NT2/D1 (cell line): Measurements from ENCODE around the gene APOM.

Experiments
- DNase-seq: peaks from one replicate; pipeline ENCODE4 v3.0.0-alpha.2; 2011; ENCODE audit warnings: low read depth, low spot score
- H3K27me3 ChIP-seq: 2 replicates; pipeline ENCODE4 v1.6.0; 2011; ENCODE audit warnings: mild to moderate bottlenecking; ENCODE audit not compliant: insufficient read length, insufficient read depth
- H3K36me3 ChIP-seq: 2 replicates; pipeline ENCODE4 v1.6.1; 2011; ENCODE audit warnings: mild to moderate bottlenecking, low read length, mixed read lengths; ENCODE audit not compliant: insufficient read depth, insufficient read length
- H3K4me1 ChIP-seq: 2 replicates; pipeline ENCODE4 v1.5.1; 2011; ENCODE audit not compliant: insufficient read depth, insufficient read length
- H3K4me3 ChIP-seq: 2 replicates; pipeline ENCODE4 v1.5.1; 2011; ENCODE audit warnings: low read depth; ENCODE audit not compliant: insufficient read length
- H3K9ac ChIP-seq: 2 replicates; pipeline ENCODE4 v1.6.0; 2011; ENCODE audit warnings: low read depth; ENCODE audit not compliant: insufficient read length
- H3K9me3 ChIP-seq: 2 replicates; pipeline ENCODE4 v1.5.1; 2011; ENCODE audit warnings: mild to moderate bottlenecking, low read length; ENCODE audit not compliant: insufficient read depth
- SUZ12 ChIP-seq: IDR thresholded peaks from 2 replicates; pipeline ENCODE4 v1.6.1; 2011; ENCODE audit not compliant: insufficient read length, insufficient read depth; ENCODE audit errors: extremely low read depth
- YY1 ChIP-seq: IDR thresholded peaks from 2 replicates; pipeline ENCODE4 v1.6.1; 2011; ENCODE audit not compliant: insufficient read length, insufficient read depth
- ZNF274 ChIP-seq: IDR thresholded peaks from 2 replicates; pipeline ENCODE4 v1.6.1; 2011; ENCODE audit warnings: mild to moderate bottlenecking, low read depth, low read length

The APOM gene

GRCh38 chr6:31683591-31683990, 27.9 kb downstream of the APOM start:
- H3K9ac ChIP-seq: no peak overlapping the region
- no peak for TF ChIP-seq SUZ12
- TF ChIP-seq YY1: no peak
- H3K4me3 ChIP-seq: no peak overlapping the region

GRCh38 chr6:31686483-31686882, 30.8 kb downstream of the APOM start:
- H3K4me1 ChIP-seq: peaks cover 16% of the 10 kb centered on the region
- TF ChIP-seq ZNF274: no peak
- TF ChIP-seq YY1: no peak
- no peak for TF ChIP-seq SUZ12
- no peaks in the 10 kb centered on the region for H3K27me3 ChIP-seq
- no peaks in the 10 kb centered on the region for H3K9me3 ChIP-seq
- H3K9ac ChIP-seq: no peak overlapping the region
- peaks cover 69% of the 10 kb centered on the region for H3K36me3 ChIP-seq
- DNase-seq: no peak
- H3K4me3 ChIP-seq: no peak overlapping the region

More at GRCh38 chr6:31683591-31683990, 27.9 kb downstream of the APOM start:
- Histone ChIP-seq H3K4me1 (peaks cover 9% of the 10 kb centered on the region), H3K36me3 (peaks cover 48% of the 10 kb centered on the region), H3K9me3 (no peaks in the 10 kb centered on the region), H3K27me3 (no peaks in the 10 kb centered on the region)
- DNase-seq: no peak

- TF ChIP-seq YY1 (no peak), SUZ12 (no peak), ZNF274 (no peak)
- Histone ChIP-seq H3K4me1 (peaks cover 16% of the 10 kb centered on the region), H3K9ac (no peak overlapping the region), H3K9me3 (no peaks in the 10 kb centered on the region), H3K4me3 (no peak overlapping the region), H3K36me3 (peaks cover 74% of the 10 kb centered on the region), H3K27me3 (no peaks in the 10 kb centered on the region)
- no peak for DNase-seq
Observed at GRCh38 chr6:31687321-31687720, 31.6 kb downstream of the APOM start.

GRCh38 chr6:31687860-31688693, 32.4 kb downstream of the APOM start:
- Histone ChIP-seq H3K9ac (no peak overlapping the region), H3K4me3 (no peak overlapping the region), H3K9me3 (no peaks in the 10 kb centered on the region), H3K27me3 (no peaks in the 10 kb centered on the region), H3K4me1 (peaks cover 16% of the 10 kb centered on the region), H3K36me3 (peaks cover 78% of the 10 kb centered on the region)
- DNase-seq: no peak
- TF ChIP-seq SUZ12 (no peak), ZNF274 (no peak), YY1 (no peak)

GRCh38 chr6:31689249-31690110, 33.8 kb downstream of the APOM start:
- no peak for TF ChIP-seq ZNF274
- TF ChIP-seq SUZ12: no peak
- TF ChIP-seq YY1: no peak
- Histone ChIP-seq H3K9me3 (no peaks in the 10 kb centered on the region), H3K27me3 (no peaks in the 10 kb centered on the region), H3K9ac (no peak overlapping the region), H3K4me1 (peaks cover 14% of the 10 kb centered on the region), H3K36me3 (peaks cover 75% of the 10 kb centered on the region), H3K4me3 (no peak overlapping the region)
- DNase-seq: no peak

- TF ChIP-seq SUZ12 (no peak), ZNF274 (no peak), YY1 (no peak)
- no peak overlapping the region for H3K4me3 ChIP-seq
- peaks cover 78% of the 10 kb centered on the region for H3K36me3 ChIP-seq
- no peaks in the 10 kb centered on the region for H3K27me3 ChIP-seq
- H3K9me3 ChIP-seq: no peaks in the 10 kb centered on the region
- H3K9ac ChIP-seq: no peak overlapping the region
- no peak for DNase-seq
- H3K4me1 ChIP-seq: peaks cover 14% of the 10 kb centered on the region
Observed at GRCh38 chr6:31690231-31691077, 34.8 kb downstream of the APOM start.

- peaks cover 75% of the 10 kb centered on the region for H3K36me3 ChIP-seq
- no peaks in the 10 kb centered on the region for H3K9me3 ChIP-seq
- TF ChIP-seq YY1: no peak
- no peak for TF ChIP-seq SUZ12
- no peak for TF ChIP-seq ZNF274
- H3K27me3 ChIP-seq: no peaks in the 10 kb centered on the region
- no peak overlapping the region for H3K4me3 ChIP-seq
- no peak for DNase-seq
- peaks cover 14% of the 10 kb centered on the region for H3K4me1 ChIP-seq
- no peak overlapping the region for H3K9ac ChIP-seq
Observed at GRCh38 chr6:31691078-31691463, 35.4 kb downstream of the APOM start.
